GM23338 (cell line): ENCODE measurements around the gene ADGRL1.
"Not testable (repeated sequence)": the region's sequence is repeated elsewhere in the genome, so short reads cannot be mapped to it uniquely, and the experiment has no call there.

Experiments used
- CREB1 ChIP-seq: fragments of 250-450 bp; sonication (Bioruptor Pico); IDR thresholded peaks from 2 replicates; pipeline ENCODE4 v1.5.0; 2020; ENCODE audit warnings: low read depth, mild to moderate bottlenecking, moderate library complexity
- CTCF ChIP-seq, 2 experiments: fragments of 200-600 bp in 1 of 2; sonication (generic) in 1 of 2; conservative IDR thresholded peaks; 2 replicates each; pipeline versions ENCODE4 v1.5.1 to v1.6.1; 2016 to 2017; ENCODE audit warnings: antibody characterized with exemption in 2 of 2, low read depth in 2 of 2, mild to moderate bottlenecking in 2 of 2, moderate library complexity in 1 of 2
- ETS1 ChIP-seq: IDR thresholded peaks from 2 replicates; pipeline ENCODE4 v1.6.1; 2016; ENCODE audit warnings: antibody characterized with exemption
- EZH2 ChIP-seq: fragments of 200-600 bp; sonication (generic); IDR thresholded peaks from one replicate; pipeline ENCODE4 v1.8.0; 2017; ENCODE audit warnings: antibody characterized with exemption, mild to moderate bottlenecking, low read depth; ENCODE audit not compliant: unreplicated experiment
- EZH2phosphoT487 ChIP-seq: fragments of 200-600 bp; sonication (generic); IDR thresholded peaks from one replicate; pipeline ENCODE4 v1.8.1; 2018; ENCODE audit warnings: antibody characterized with exemption; ENCODE audit not compliant: unreplicated experiment
- JUNB ChIP-seq: IDR thresholded peaks from one replicate; pipeline ENCODE4 v1.6.1; 2016; ENCODE audit warnings: antibody characterized with exemption; ENCODE audit not compliant: unreplicated experiment
- NANOG ChIP-seq: IDR thresholded peaks from 2 replicates; pipeline ENCODE4 v1.6.1; 2016; ENCODE audit warnings: antibody characterized with exemption, borderline replicate concordance
- POLR2AphosphoS5 ChIP-seq: IDR thresholded peaks from 2 replicates; pipeline ENCODE4 v1.6.1; 2016; ENCODE audit warnings: antibody characterized with exemption, low read depth
- REST ChIP-seq: IDR thresholded peaks from one replicate; pipeline ENCODE4 v1.6.1; 2018; ENCODE audit warnings: antibody characterized with exemption; ENCODE audit not compliant: unreplicated experiment
- ZNF114 ChIP-seq: fragments of 250-450 bp; sonication (Bioruptor Pico); IDR thresholded peaks from 2 replicates; pipeline ENCODE4 v1.5.0; 2020; ENCODE audit warnings: mild to moderate bottlenecking, moderate library complexity
- ZNF331 ChIP-seq: fragments of 250-450 bp; sonication (Bioruptor Pico); IDR thresholded peaks from 2 replicates; pipeline ENCODE4 v1.5.0; 2020; ENCODE audit warnings: low read depth, mild to moderate bottlenecking, moderate library complexity
- ZNF462 ChIP-seq: fragments of 250-450 bp; sonication (Bioruptor Pico); IDR thresholded peaks from 2 replicates; pipeline ENCODE4 v1.5.0; 2020; ENCODE audit warnings: mild to moderate bottlenecking, moderate library complexity

DNA sequence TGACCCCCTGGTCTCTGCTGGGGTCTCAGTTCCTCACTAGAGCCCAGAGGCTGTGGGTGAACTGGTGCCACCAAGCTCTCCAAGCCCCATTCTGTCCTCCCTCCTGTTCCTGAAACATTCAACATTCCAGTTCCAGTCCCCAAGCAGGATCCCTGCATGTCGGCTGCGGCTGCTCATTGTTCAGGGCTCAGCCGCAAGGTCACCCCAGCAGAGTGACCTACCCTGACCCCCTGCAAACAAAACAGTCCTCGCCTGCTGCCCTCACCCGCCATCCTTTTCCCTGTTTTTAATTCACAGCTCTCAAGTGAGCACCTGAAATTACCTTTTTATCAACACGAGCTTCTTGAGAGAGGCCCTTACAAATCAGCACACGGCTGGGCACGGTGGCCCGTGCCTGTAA, 19.3 kb downstream of the ADGRL1 start:
- TF ChIP-seq JUNB; POLR2AphosphoS5; CTCF (conservative IDR thresholded peaks at IDR 0.05; ENCODE audit: low read depth in 2 of 2); EZH2; ETS1; CREB1 (CRISPR knock-in tag); REST; NANOG; EZH2phosphoT487; ZNF462 (CRISPR knock-in tag); ZNF331 (CRISPR knock-in tag); ZNF114 (CRISPR knock-in tag): not testable (repeated sequence)
